HL-60 (cell line): ENCODE results near the gene MAPT.

Source experiments
- DNase-seq, 2 experiments: peaks; one replicate each; pipeline ENCODE4 v3.0.0-alpha.2; 2010 to 2020; ENCODE audit warnings: low read depth in 1 of 2, low spot score in 1 of 2
- H3K27ac ChIP-seq: fragments of 250-450 bp; sonication (Bioruptor Pico); replicated peaks from 2 replicates; pipeline ENCODE4 v1.5.1; 2020; ENCODE audit warnings: mild to moderate bottlenecking, moderate library complexity
- H3K27me3 ChIP-seq: fragments of 250-450 bp; sonication (Bioruptor Pico); 2 replicates; pipeline ENCODE4 v1.5.1; 2021; ENCODE audit warnings: mild to moderate bottlenecking, moderate library complexity; ENCODE audit not compliant: insufficient read depth, poor library complexity, severe bottlenecking
- H3K4me3 ChIP-seq: replicated peaks from 2 replicates; pipeline ENCODE4 v1.5.1; 2011; ENCODE audit warnings: mild to moderate bottlenecking, control low read depth, low read length; ENCODE audit not compliant: insufficient read depth
- CTCF ChIP-seq: IDR thresholded peaks from one replicate; pipeline ENCODE4 v1.5.1; 2011; ENCODE audit warnings: low read length, control low read depth, inconsistent platforms; ENCODE audit not compliant: insufficient read depth
- GABPA ChIP-seq: IDR thresholded peaks from 2 replicates; pipeline ENCODE4 v1.6.1; 2012; ENCODE audit warnings: low read depth
- POLR2AphosphoS5 ChIP-seq: IDR thresholded peaks from 2 replicates; pipeline ENCODE4 v1.6.1; 2012; ENCODE audit warnings: low read depth
- REST ChIP-seq: IDR thresholded peaks from 2 replicates; pipeline ENCODE4 v1.6.1; 2012; ENCODE audit warnings: low read depth; ENCODE audit not compliant: insufficient replicate concordance
- SPI1 ChIP-seq: IDR thresholded peaks from 2 replicates; pipeline ENCODE4 v1.6.1; 2012; ENCODE audit warnings: low read depth, mild to moderate bottlenecking, borderline replicate concordance

MAPT gene

GRCh38 chr17:45873728-45874127 lies 20.6 kb upstream of the MAPT start:
- no peak overlapping the region for H3K4me3 ChIP-seq
- H3K27ac ChIP-seq = no peak overlapping the region
- TF ChIP-seq POLR2AphosphoS5 (no peak), GABPA (no peak), CTCF (no peak), REST (no peak), SPI1 (no peak)
- no peaks in the 10 kb centered on the region for H3K27me3 ChIP-seq
- no peak for DNase-seq

GRCh38 chr17:45874151-45874550 lies 20.2 kb upstream of the MAPT start:
- no peak for TF ChIP-seq GABPA
- no peak for TF ChIP-seq SPI1
- no peak for TF ChIP-seq POLR2AphosphoS5
- no peak for TF ChIP-seq CTCF
- TF ChIP-seq REST = no peak
- no peak overlapping the region for H3K27ac ChIP-seq
- H3K27me3 ChIP-seq = no peaks in the 10 kb centered on the region
- H3K4me3 ChIP-seq = no peak overlapping the region
- DNase-seq = no peak

GRCh38 chr17:45876539-45876938 lies 17.8 kb upstream of the MAPT start:
- TF ChIP-seq SPI1 (no peak), POLR2AphosphoS5 (no peak), GABPA (no peak), REST (no peak), CTCF (no peak)

More at GRCh38 chr17:45876539-45876938, 17.8 kb upstream of the MAPT start:
- Histone ChIP-seq H3K4me3 (no peak overlapping the region), H3K27me3 (no peaks in the 10 kb centered on the region), H3K27ac (no peak overlapping the region)
- no peak for DNase-seq
